Lung (tissue), 12 donors: Measurements from ENCODE around the gene KCNMA1. TPM values are rescaled to one million over a fixed set of nuclear protein-coding genes. Genes with fewer than 3 reads are reported as not detected.

Source experiments
- ATAC-seq: fragments of 200-7000 bp; cut with Tn5 transposase; one replicate; pipeline ENCODE4 v1.9.1; 2020; ENCODE audit warnings: moderate number of reproducible peaks; ENCODE audit not compliant: insufficient read depth, low FRiP score
- DNase-seq, 3 donors: peaks; one replicate each; pipeline ENCODE4 v3.0.0-alpha.2; 2013 to 2017
- H3K27ac ChIP-seq, 2 donors: one replicate each; pipeline ENCODE4 v1.5.1; 2013; ENCODE audit warnings: mild to moderate bottlenecking in 2 of 2, moderate library complexity in 2 of 2, control low read depth in 1 of 2, inconsistent platforms in 1 of 2, low read depth in 1 of 2, low read length in 1 of 2
- H3K27me3 ChIP-seq, 3 donors: one replicate each; pipeline ENCODE4 v1.5.1; 2013; ENCODE audit warnings: low read length in 2 of 3; ENCODE audit not compliant: control insufficient read depth in 3 of 3, insufficient read depth in 3 of 3
- H3K36me3 ChIP-seq, 4 donors: one replicate each; pipeline ENCODE4 v1.5.1; 2013; ENCODE audit warnings: low read length in 4 of 4, mild to moderate bottlenecking in 1 of 4, moderate library complexity in 1 of 4; ENCODE audit not compliant: control insufficient read depth in 4 of 4, insufficient read depth in 4 of 4
- H3K4me1 ChIP-seq, 5 donors: one replicate each; pipeline ENCODE4 v1.5.1; 2013; ENCODE audit warnings: low read length in 5 of 5, mild to moderate bottlenecking in 2 of 5, moderate library complexity in 1 of 5; ENCODE audit not compliant: control insufficient read depth in 5 of 5, insufficient read depth in 5 of 5
- H3K4me3 ChIP-seq: one replicate; pipeline ENCODE4 v1.5.1; 2013; ENCODE audit warnings: mild to moderate bottlenecking, control low read depth, moderate library complexity
- H3K9ac ChIP-seq, 2 donors: one replicate each; pipeline ENCODE4 v1.5.1; 2013; ENCODE audit warnings: low read length in 2 of 2, control low read depth in 1 of 2; ENCODE audit not compliant: insufficient read depth in 1 of 2
- H3K9me3 ChIP-seq, 4 donors: one replicate each; pipeline ENCODE4 v1.5.1; 2013; ENCODE audit warnings: low read length in 3 of 4, mild to moderate bottlenecking in 1 of 4, moderate library complexity in 1 of 4; ENCODE audit not compliant: control insufficient read depth in 4 of 4, insufficient read depth in 3 of 4
- WGBS, 2 donors: extraction: QIAGEN DNeasy Blood & Tissue Kit; methylation state at CpG; one replicate each; pipeline ENCODE4 v1.1.7; 2013; 5-methylcytosine and 5-hydroxymethylcytosine counted together
- polyA plus RNA-seq, 2 donors: library from polyadenylated mRNA; stranded (reverse); fragments of 200-250 nt; gene quantifications; one replicate each; pipeline ENCODE4 v1.2.1, GENCODE V29; 2013
- total RNA-seq, 2 donors: library from RNA; depleted of rRNA in 1 of 2; stranded (reverse); fragments of >200 nt in 1 of 2; gene quantifications; one replicate each; pipeline ENCODE4 v1.2.1, GENCODE V29; 2014 to 2021
- TF ChIP-seq, protein P1 (sequence below): IDR thresholded peaks from 2 replicates; pipeline ENCODE4 v1.5.1; 2012; ENCODE audit warnings: mild to moderate bottlenecking; ENCODE audit errors: control extremely low read depth, extremely low read depth
- donor health status: control.
- donor health status: control.
- donor health status: Bipolar disorder and iron deficiency.
- donor health status: healthy.
- donor health status: DM: yes; HTN: yes; CAD: no.

Gene KCNMA1
- total and polyA plus RNA-seq, 4 donors = 3.8 to 13.0 (median 5.5) TPM

DNA sequence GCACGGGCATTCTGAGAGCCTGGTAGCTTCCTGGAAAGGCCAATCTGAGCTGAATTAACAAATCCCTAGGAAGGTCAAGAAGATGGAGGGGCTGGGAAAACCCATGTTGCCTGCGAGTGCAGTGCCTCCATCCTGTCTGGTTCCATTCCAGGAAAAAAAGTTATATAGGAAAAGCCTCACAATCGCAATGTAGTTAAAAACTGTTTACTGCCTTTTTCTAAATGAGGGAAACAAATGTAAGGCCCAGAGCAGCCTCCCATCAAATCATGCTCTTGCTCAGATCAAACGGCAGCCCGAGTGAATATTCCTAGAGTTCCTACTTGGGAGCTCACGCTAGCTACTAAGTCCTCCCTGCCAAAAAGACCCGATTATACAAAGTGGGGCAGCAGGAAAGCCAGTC is 179.9 kb downstream of the KCNMA1 start:
- WGBS, 2 donors = 72 to 80% methylated on average over 7 of the region's 7 CpGs

DNA sequence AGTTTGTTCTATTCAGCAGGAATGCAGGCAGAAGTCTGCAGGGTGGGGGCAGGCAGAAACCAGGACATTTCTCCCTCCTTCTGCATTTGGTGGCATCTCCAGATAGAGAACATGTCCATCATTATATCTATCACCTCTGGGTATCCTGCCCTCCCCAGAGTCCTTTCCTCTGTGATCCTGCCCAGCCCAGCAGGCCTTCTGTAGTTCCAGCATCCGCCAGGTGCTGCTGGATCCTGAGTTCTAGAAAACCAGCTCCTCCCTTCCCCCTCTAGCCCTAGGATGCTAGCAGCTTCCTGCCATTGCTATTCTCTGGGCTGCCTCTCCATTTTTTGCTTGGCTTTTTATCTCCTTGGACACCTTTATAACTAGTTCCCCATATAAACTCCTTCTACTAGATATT is 180.3 kb downstream of the KCNMA1 start:
- TF ChIP-seq, protein P1, sequence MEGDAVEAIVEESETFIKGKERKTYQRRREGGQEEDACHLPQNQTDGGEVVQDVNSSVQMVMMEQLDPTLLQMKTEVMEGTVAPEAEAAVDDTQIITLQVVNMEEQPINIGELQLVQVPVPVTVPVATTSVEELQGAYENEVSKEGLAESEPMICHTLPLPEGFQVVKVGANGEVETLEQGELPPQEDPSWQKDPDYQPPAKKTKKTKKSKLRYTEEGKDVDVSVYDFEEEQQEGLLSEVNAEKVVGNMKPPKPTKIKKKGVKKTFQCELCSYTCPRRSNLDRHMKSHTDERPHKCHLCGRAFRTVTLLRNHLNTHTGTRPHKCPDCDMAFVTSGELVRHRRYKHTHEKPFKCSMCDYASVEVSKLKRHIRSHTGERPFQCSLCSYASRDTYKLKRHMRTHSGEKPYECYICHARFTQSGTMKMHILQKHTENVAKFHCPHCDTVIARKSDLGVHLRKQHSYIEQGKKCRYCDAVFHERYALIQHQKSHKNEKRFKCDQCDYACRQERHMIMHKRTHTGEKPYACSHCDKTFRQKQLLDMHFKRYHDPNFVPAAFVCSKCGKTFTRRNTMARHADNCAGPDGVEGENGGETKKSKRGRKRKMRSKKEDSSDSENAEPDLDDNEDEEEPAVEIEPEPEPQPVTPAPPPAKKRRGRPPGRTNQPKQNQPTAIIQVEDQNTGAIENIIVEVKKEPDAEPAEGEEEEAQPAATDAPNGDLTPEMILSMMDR = no peak
- no peak for DNase-seq
- no peaks in the 10 kb centered on the region for H3K4me1 ChIP-seq
- no peak overlapping the region for H3K9ac ChIP-seq
- H3K36me3 ChIP-seq = no peaks in the 10 kb centered on the region
- no peaks in the 10 kb centered on the region for H3K9me3 ChIP-seq
- H3K27me3 ChIP-seq = no peaks in the 10 kb centered on the region
- no peak overlapping the region for H3K4me3 ChIP-seq
- ATAC-seq = no peak
- 92 to 96% methylated on average over 1 of the region's 1 CpG for WGBS, 2 donors
- H3K27ac ChIP-seq = no peak overlapping the region

More for the DNA sequence above, 179.9 kb downstream of the KCNMA1 start:
- H3K9ac ChIP-seq = no peak overlapping the region
- no peaks in the 10 kb centered on the region for H3K36me3 ChIP-seq
- H3K27me3 ChIP-seq = no peaks in the 10 kb centered on the region
- ATAC-seq (no peak), DNase-seq (no peak)
- H3K4me3 ChIP-seq = no peak overlapping the region
- TF ChIP-seq, protein P1 = no peak
- no peaks in the 10 kb centered on the region for H3K4me1 ChIP-seq
- H3K9me3 ChIP-seq = no peaks in the 10 kb centered on the region
- H3K27ac ChIP-seq = no peak overlapping the region

DNA sequence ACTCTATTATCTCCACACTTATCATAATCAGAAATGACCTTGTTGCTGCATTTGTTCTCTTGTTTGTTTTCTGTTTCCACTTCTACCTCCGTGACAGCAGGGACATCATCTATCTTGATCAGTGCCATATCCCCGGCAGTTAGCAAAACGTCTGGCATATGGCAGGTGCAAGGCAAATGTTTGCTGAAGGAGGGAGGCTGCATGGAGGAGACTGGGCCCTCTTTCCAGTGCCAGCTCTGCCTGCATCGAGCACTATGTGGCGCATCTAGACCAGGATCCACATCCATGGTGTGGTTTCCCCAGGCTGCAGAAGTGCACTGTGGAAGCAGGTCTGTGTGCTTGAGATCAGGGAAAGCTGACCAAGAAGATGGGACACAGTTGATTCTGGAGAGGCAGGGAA is 181.2 kb downstream of the KCNMA1 start:
- TF ChIP-seq, protein P1 = no peak
- 68 to 83% methylated on average over 5 of the region's 5 CpGs for WGBS, 2 donors
- H3K9me3 ChIP-seq = no peaks in the 10 kb centered on the region

DNA sequence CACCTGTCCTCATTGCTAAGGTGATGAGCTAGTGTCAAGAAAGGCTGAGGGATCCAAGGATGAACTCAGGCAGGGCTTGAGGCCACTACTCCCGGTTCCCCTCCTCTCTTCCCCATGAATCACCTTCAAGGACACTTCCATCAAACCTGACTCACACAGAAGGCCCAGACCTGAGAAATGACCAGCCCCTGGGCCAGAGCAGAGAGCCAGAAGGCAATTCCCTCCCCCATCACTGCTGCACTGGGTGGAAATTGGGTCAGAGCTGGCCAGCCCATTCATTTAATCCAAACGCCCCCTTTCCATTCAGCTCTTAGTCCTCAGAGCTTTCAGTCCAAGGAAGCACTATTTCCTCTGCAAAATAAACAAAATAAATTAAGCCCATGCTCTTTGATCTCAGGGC is 182.0 kb downstream of the KCNMA1 start:
- Histone ChIP-seq H3K9ac (no peak overlapping the region), H3K27ac (no peak overlapping the region), H3K36me3 (no peaks in the 10 kb centered on the region), H3K4me3 (no peak overlapping the region), H3K9me3 (no peaks in the 10 kb centered on the region), H3K4me1 (no peaks in the 10 kb centered on the region), H3K27me3 (no peaks in the 10 kb centered on the region)
- WGBS, 2 donors = 68 to 86% methylated on average over 2 of the region's 2 CpGs
- TF ChIP-seq, protein P1 = no peak
- ATAC-seq = no peak
- no peak for DNase-seq

More for the DNA sequence above, 181.2 kb downstream of the KCNMA1 start:
- no peak overlapping the region for H3K4me3 ChIP-seq
- DNase-seq (no peak), ATAC-seq (no peak)
- H3K27me3 ChIP-seq = no peaks in the 10 kb centered on the region
- no peak overlapping the region for H3K27ac ChIP-seq
- no peak overlapping the region for H3K9ac ChIP-seq
- H3K4me1 ChIP-seq = no peaks in the 10 kb centered on the region
- H3K36me3 ChIP-seq = no peaks in the 10 kb centered on the region
